HepG2 (cell line): ENCODE measurements around the gene AXIN1. TPM values are rescaled to one million over a fixed set of nuclear protein-coding genes. Genes with fewer than 3 reads are reported as not detected.
A peak's percentile ranks its signal among the peaks of the same experiment; 100 is the strongest.

Experiments used
- AGO2 ChIP-seq: fragments of 200-400 bp; formaldehyde crosslinking; optimal IDR thresholded peaks from 2 replicates; pipeline ENCODE3; 2017; ENCODE audit warnings: mild to moderate bottlenecking, low read depth, low read length, moderate library complexity
- CCDC6 ChIP-seq: sonication (generic); formaldehyde crosslinking; IDR thresholded peaks from 2 replicates; pipeline ENCODE4 v1.8.1; 2022; ENCODE audit warnings: mild to moderate bottlenecking, missing genetic modification reagents, moderate library complexity
- GABPA ChIP-seq, 2 experiments: IDR thresholded peaks; 2 replicates each; pipeline ENCODE4 v1.6.1; 2011 to 2016; ENCODE audit warnings: low read depth in 2 of 2, low read length in 1 of 2, missing biosample characterization in 1 of 2, missing genetic modification characterization in 1 of 2
- GTF3A ChIP-seq: sonication (generic); formaldehyde crosslinking; conservative IDR thresholded peaks from 2 replicates; pipeline ENCODE4 v1.4.0; 2020; ENCODE audit warnings: mild to moderate bottlenecking, missing genetic modification reagents
- IRF1 ChIP-seq: sonication (generic); formaldehyde crosslinking; IDR thresholded peaks from 2 replicates; pipeline ENCODE4 v1.4.0; 2020; ENCODE audit warnings: low read depth, mild to moderate bottlenecking, missing genetic modification reagents
- MBNL3 ChIP-seq: fragments of 250-450 bp; sonication (Bioruptor Pico); conservative IDR thresholded peaks from 2 replicates; pipeline ENCODE4 v1.8.0; 2022; ENCODE audit warnings: mild to moderate bottlenecking, inconsistent platforms
- NFE2L1 ChIP-seq: sonication (generic); formaldehyde crosslinking; IDR thresholded peaks from 2 replicates; pipeline ENCODE4 v1.4.0; 2020; ENCODE audit warnings: missing genetic modification reagents, mild to moderate bottlenecking, borderline replicate concordance
- NR2C2 ChIP-seq: sonication (generic); formaldehyde crosslinking; IDR thresholded peaks from 2 replicates; pipeline ENCODE4 v1.4.0; 2020; ENCODE audit warnings: missing genetic modification reagents, mild to moderate bottlenecking, moderate library complexity, borderline replicate concordance
- RORA ChIP-seq: sonication (generic); formaldehyde crosslinking; IDR thresholded peaks from 2 replicates; pipeline ENCODE4 v1.5.0; 2020; ENCODE audit warnings: mild to moderate bottlenecking, missing genetic modification reagents, moderate library complexity
- SAP130 ChIP-seq: IDR thresholded peaks from 2 replicates; pipeline ENCODE4 v1.6.1; 2016; ENCODE audit warnings: low read depth
- SP2 ChIP-seq: sonication (generic); formaldehyde crosslinking; IDR thresholded peaks from 2 replicates; pipeline ENCODE4 v1.5.1; 2020; ENCODE audit warnings: mild to moderate bottlenecking, missing genetic modification reagents
- ZFX ChIP-seq: sonication (generic); formaldehyde crosslinking; IDR thresholded peaks from 2 replicates; pipeline ENCODE4 v1.4.0; 2020; ENCODE audit warnings: mild to moderate bottlenecking, low read depth, missing genetic modification reagents, moderate library complexity
- ZNF367 ChIP-seq: sonication (generic); formaldehyde crosslinking; IDR thresholded peaks from 2 replicates; pipeline ENCODE4 v1.4.0; 2020; ENCODE audit warnings: missing genetic modification reagents, borderline replicate concordance
- ZNF512 ChIP-seq: sonication (generic); formaldehyde crosslinking; IDR thresholded peaks from 2 replicates; pipeline ENCODE4 v1.4.0; 2020; ENCODE audit warnings: mild to moderate bottlenecking, missing genetic modification reagents
- ZNF703 ChIP-seq: sonication (generic); formaldehyde crosslinking; IDR thresholded peaks from 2 replicates; pipeline ENCODE4 v1.5.1; 2020; ENCODE audit warnings: missing genetic modification reagents, mild to moderate bottlenecking, moderate library complexity, borderline replicate concordance
- ZNF891 ChIP-seq: sonication (generic); formaldehyde crosslinking; IDR thresholded peaks from 2 replicates; pipeline ENCODE4 v1.5.0; 2020; ENCODE audit warnings: mild to moderate bottlenecking, missing genetic modification reagents
- polyA plus RNA-seq, 8 experiments: library from polyadenylated mRNA; depleted of rRNA in 3 of 8; stranded (reverse) in 7 of 8; unstranded in 1 of 8; fragments of >200 nt; fragmentation: Illumina TruSeq in 4 of 8; extraction: Trizol in 4 of 8; gene quantifications; 2 replicates each; pipeline versions ENCODE4 v1.2.1 to v1.2.3, GENCODE V29; 2011 to 2016; ENCODE audit warnings: low read depth in 4 of 8, missing spikeins in 1 of 8, mixed read lengths in 1 of 8; ENCODE audit not compliant: insufficient read depth in 1 of 8
- total RNA-seq, 5 experiments: library from RNA; depleted of rRNA; stranded (reverse); fragments of >200 nt; fragmentation: Illumina TruSeq; extraction: Trizol; gene quantifications; 2 replicates each; pipeline ENCODE4 v1.2.3, GENCODE V29; 2016; ENCODE audit warnings: low read depth in 1 of 5
- TF ChIP-seq, protein P1 (sequence below): sonication (generic); formaldehyde crosslinking; IDR thresholded peaks from 2 replicates; pipeline ENCODE4 v1.5.1; 2020; ENCODE audit warnings: missing genetic modification reagents, mild to moderate bottlenecking, borderline replicate concordance
- TF ChIP-seq, protein P2 (sequence below): sonication (generic); formaldehyde crosslinking; IDR thresholded peaks from 2 replicates; pipeline ENCODE4 v1.4.0; 2020; ENCODE audit warnings: missing genetic modification reagents
- TF ChIP-seq, protein P3 (sequence below), 2 experiments: fragments of 450-650 bp in 1 of 2; sonication (generic) in 1 of 2; formaldehyde crosslinking; IDR thresholded peaks; 2 replicates each; pipeline versions ENCODE4 v1.5.0 to v1.8.0; 2020 to 2022; ENCODE audit warnings: mild to moderate bottlenecking in 1 of 2, missing genetic modification reagents in 1 of 2

AXIN1 gene
- total and polyA plus RNA-seq, 2 of the 13 experiments (the other 11 are each of a cell fraction or from before 2014, with no cell fraction given) = 24.0 to 26.0 TPM

DNA sequence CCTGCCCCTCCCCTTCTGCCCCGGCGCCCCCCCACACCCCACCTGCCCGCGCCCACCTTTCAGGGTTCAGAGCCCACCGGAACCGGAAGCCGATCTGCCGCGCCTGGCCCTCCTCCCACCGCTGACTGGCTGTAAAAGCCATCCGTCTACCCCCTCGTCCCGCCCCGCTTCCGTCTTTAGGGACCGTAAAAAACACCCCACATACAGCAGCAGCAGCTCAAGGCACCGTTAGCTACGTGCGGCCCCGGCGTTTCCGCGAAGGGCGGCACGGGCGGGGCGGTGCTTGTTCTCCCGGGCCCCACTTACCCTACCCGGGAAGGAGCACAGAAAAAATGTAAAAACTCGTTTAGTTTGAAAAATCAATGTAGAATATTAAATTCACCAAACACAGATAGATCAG lies 17.9 kb upstream of the AXIN1 start, which contains the start of gene MRPL28 (continued):
- TF ChIP-seq, protein P1, sequence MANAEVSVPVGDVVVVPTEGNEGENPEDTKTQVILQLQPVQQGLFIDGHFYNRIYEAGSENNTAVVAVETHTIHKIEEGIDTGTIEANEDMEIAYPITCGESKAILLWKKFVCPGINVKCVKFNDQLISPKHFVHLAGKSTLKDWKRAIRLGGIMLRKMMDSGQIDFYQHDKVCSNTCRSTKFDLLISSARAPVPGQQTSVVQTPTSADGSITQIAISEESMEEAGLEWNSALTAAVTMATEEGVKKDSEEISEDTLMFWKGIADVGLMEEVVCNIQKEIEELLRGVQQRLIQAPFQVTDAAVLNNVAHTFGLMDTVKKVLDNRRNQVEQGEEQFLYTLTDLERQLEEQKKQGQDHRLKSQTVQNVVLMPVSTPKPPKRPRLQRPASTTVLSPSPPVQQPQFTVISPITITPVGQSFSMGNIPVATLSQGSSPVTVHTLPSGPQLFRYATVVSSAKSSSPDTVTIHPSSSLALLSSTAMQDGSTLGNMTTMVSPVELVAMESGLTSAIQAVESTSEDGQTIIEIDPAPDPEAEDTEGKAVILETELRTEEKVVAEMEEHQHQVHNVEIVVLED (CRISPR knock-in tag) = peak; percentile 54; the same call in 1 of the 2 replicates
- TF ChIP-seq, protein P2, sequence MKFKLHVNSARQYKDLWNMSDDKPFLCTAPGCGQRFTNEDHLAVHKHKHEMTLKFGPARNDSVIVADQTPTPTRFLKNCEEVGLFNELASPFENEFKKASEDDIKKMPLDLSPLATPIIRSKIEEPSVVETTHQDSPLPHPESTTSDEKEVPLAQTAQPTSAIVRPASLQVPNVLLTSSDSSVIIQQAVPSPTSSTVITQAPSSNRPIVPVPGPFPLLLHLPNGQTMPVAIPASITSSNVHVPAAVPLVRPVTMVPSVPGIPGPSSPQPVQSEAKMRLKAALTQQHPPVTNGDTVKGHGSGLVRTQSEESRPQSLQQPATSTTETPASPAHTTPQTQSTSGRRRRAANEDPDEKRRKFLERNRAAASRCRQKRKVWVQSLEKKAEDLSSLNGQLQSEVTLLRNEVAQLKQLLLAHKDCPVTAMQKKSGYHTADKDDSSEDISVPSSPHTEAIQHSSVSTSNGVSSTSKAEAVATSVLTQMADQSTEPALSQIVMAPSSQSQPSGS = 0 out of 2 replicates have a peak, but pooled peaks have one; percentile 28
- TF ChIP-seq CCDC6 (no peak), ZNF891 (CRISPR knock-in tag) (no peak), AGO2 (peak; percentile 74), NFE2L1 (CRISPR knock-in tag) (no peak), RORA (CRISPR knock-in tag) (no peak), SAP130 (CRISPR knock-in tag) (peak; percentile 72), ZNF703 (CRISPR knock-in tag) (no peak), ZNF367 (CRISPR knock-in tag) (no peak), GTF3A (CRISPR knock-in tag) (no peak), IRF1 (no peak), SP2 (CRISPR knock-in tag) (peak; percentile 93), NR2C2 (peak; percentile 92), ZNF512 (CRISPR knock-in tag) (no peak), ZFX (CRISPR knock-in tag) (no peak; the same call in 1 of the 2 replicates), MBNL3 (CRISPR knock-in tag) (no peak), GABPA (IDR thresholded peaks at IDR 0.05; ENCODE audit: low read depth, low read length) (peak; percentile 91), GABPA (CRISPR knock-in tag; IDR thresholded peaks at IDR 0.05; ENCODE audit: low read depth) (peak; percentile 95)
- TF ChIP-seq, protein P3, sequence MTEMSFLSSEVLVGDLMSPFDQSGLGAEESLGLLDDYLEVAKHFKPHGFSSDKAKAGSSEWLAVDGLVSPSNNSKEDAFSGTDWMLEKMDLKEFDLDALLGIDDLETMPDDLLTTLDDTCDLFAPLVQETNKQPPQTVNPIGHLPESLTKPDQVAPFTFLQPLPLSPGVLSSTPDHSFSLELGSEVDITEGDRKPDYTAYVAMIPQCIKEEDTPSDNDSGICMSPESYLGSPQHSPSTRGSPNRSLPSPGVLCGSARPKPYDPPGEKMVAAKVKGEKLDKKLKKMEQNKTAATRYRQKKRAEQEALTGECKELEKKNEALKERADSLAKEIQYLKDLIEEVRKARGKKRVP (CRISPR knock-in tag; IDR thresholded peaks at IDR 0.05) = no peak
